Ectodermal cell (in vitro differentiated cells): Measurements from ENCODE around the gene TSHZ2.
"Not testable (repeated sequence)": the region's sequence is repeated elsewhere in the genome, so short reads cannot be mapped to it uniquely, and the experiment has no call there.

ENCODE experiments used
- H3K27ac ChIP-seq: 2 replicates; pipeline ENCODE4 v1.7.0; 2013; ENCODE audit warnings: mild to moderate bottlenecking, low read depth, low read length; ENCODE audit not compliant: insufficient read depth, poor library complexity, severe bottlenecking
- H3K27me3 ChIP-seq: 2 replicates; pipeline ENCODE4 v1.7.0; 2013; ENCODE audit warnings: mild to moderate bottlenecking, low read length; ENCODE audit not compliant: insufficient read depth, control insufficient read depth, poor library complexity, severe bottlenecking
- H3K36me3 ChIP-seq: one replicate; pipeline ENCODE4 v1.7.0; 2013; ENCODE audit warnings: low read length; ENCODE audit not compliant: control insufficient read depth, insufficient read depth
- H3K4me1 ChIP-seq: one replicate; pipeline ENCODE4 v1.7.0; 2013; ENCODE audit warnings: low read length; ENCODE audit not compliant: control insufficient read depth, insufficient read depth
- H3K4me3 ChIP-seq: 2 replicates; pipeline ENCODE4 v1.7.0; 2013; ENCODE audit warnings: low read depth, low read length, control low read depth; ENCODE audit not compliant: insufficient read depth
- H3K9me3 ChIP-seq: 2 replicates; pipeline ENCODE4 v1.7.0; 2013; ENCODE audit warnings: mild to moderate bottlenecking, low read length, moderate library complexity; ENCODE audit not compliant: control insufficient read depth
- WGBS, 2 experiments: methylation state at CpG; one replicate each; pipeline ENCODE4 v1.1.7; 2013; ENCODE audit warnings: missing lambda C conversion rate in 2 of 2; 5-methylcytosine and 5-hydroxymethylcytosine counted together

TSHZ2 gene

GRCh38 chr20:52962183-52962582 is 10.0 kb upstream of the TSHZ2 start:
- no peaks in the 10 kb centered on the region for H3K4me1 ChIP-seq
- no peak overlapping the region for H3K27ac ChIP-seq
- 91% methylated on average over 1 of the region's 1 CpG for WGBS, 2 experiments

GRCh38 chr20:52963131-52963530 is 9.0 kb upstream of the TSHZ2 start:
- WGBS, 2 experiments, result 91 to 92% methylated on average over 3 of the region's 3 CpGs
- Histone ChIP-seq H3K27ac (no peak overlapping the region), H3K4me3 (no peak overlapping the region), H3K4me1 (no peaks in the 10 kb centered on the region), H3K27me3 (no peaks in the 10 kb centered on the region), H3K36me3 (no peaks in the 10 kb centered on the region), H3K9me3 (no peaks in the 10 kb centered on the region)

More at GRCh38 chr20:52962183-52962582, 10.0 kb upstream of the TSHZ2 start:
- no peaks in the 10 kb centered on the region for H3K36me3 ChIP-seq
- H3K27me3 ChIP-seq, result no peaks in the 10 kb centered on the region
- H3K4me3 ChIP-seq, result no peak overlapping the region
- no peaks in the 10 kb centered on the region for H3K9me3 ChIP-seq

- no peaks in the 10 kb centered on the region for H3K27me3 ChIP-seq
- H3K27ac ChIP-seq, result no peak overlapping the region
- WGBS, 2 experiments, result 88 to 98% methylated on average over 6 of the region's 6 CpGs
Observed at GRCh38 chr20:52964131-52964530, 8.0 kb upstream of the TSHZ2 start.

GRCh38 chr20:52965380-52965779 is 6.8 kb upstream of the TSHZ2 start:
- WGBS, 2 experiments, result 89% methylated on average over 1 of the region's 1 CpG
- no peaks in the 10 kb centered on the region for H3K27me3 ChIP-seq
- no peak overlapping the region for H3K27ac ChIP-seq
- no peaks in the 10 kb centered on the region for H3K9me3 ChIP-seq
- no peaks in the 10 kb centered on the region for H3K4me1 ChIP-seq
- H3K4me3 ChIP-seq, result no peak overlapping the region
- H3K36me3 ChIP-seq, result no peaks in the 10 kb centered on the region

More at GRCh38 chr20:52964131-52964530, 8.0 kb upstream of the TSHZ2 start:
- Histone ChIP-seq H3K4me1 (no peaks in the 10 kb centered on the region), H3K36me3 (no peaks in the 10 kb centered on the region), H3K9me3 (no peaks in the 10 kb centered on the region), H3K4me3 (no peak overlapping the region)

- H3K36me3 ChIP-seq, result no peaks in the 10 kb centered on the region
- H3K27me3 ChIP-seq, result no peaks in the 10 kb centered on the region
- 92 to 98% methylated on average over 2 of the region's 2 CpGs for WGBS, 2 experiments
- no peak overlapping the region for H3K4me3 ChIP-seq
- H3K27ac ChIP-seq, result no peak overlapping the region
- H3K9me3 ChIP-seq, result no peaks in the 10 kb centered on the region
- no peaks in the 10 kb centered on the region for H3K4me1 ChIP-seq
Observed at GRCh38 chr20:52965819-52966218, 6.3 kb upstream of the TSHZ2 start.

GRCh38 chr20:52966543-52966942 is 5.6 kb upstream of the TSHZ2 start:
- not testable (repeated sequence) for H3K9me3 ChIP-seq, H3K4me3 ChIP-seq, H3K27me3 ChIP-seq

GRCh38 chr20:52971498-52972189 is 514 bp upstream of the TSHZ2 start:
- H3K9me3 ChIP-seq, result no peaks in the 10 kb centered on the region
- peaks cover 11% of the 10 kb centered on the region for H3K27me3 ChIP-seq
- no peaks in the 10 kb centered on the region for H3K36me3 ChIP-seq
- peaks cover 9% of the 10 kb centered on the region for H3K4me1 ChIP-seq
- no peak overlapping the region for H3K27ac ChIP-seq
- 8 to 10% methylated on average over 16 of the region's 16 CpGs for WGBS, 2 experiments
- H3K4me3 ChIP-seq, result peak overlapping the region; percentile 64

More at GRCh38 chr20:52966543-52966942, 5.6 kb upstream of the TSHZ2 start:
- H3K27ac ChIP-seq, H3K36me3 ChIP-seq, H3K4me1 ChIP-seq: not testable (repeated sequence)

- H3K4me3 ChIP-seq, result peak overlapping the region; percentile 64
- H3K27me3 ChIP-seq, result peaks cover 11% of the 10 kb centered on the region
- WGBS, 2 experiments, result 2 to 3% methylated on average over 39 of the region's 39 CpGs
- no peaks in the 10 kb centered on the region for H3K36me3 ChIP-seq
- peaks cover 19% of the 10 kb centered on the region for H3K4me1 ChIP-seq
- H3K27ac ChIP-seq, result no peak overlapping the region
- no peaks in the 10 kb centered on the region for H3K9me3 ChIP-seq
Observed at GRCh38 chr20:52972965-52973819, 1.0 kb downstream of the TSHZ2 start.

- Histone ChIP-seq H3K4me1 (peaks cover 20% of the 10 kb centered on the region), H3K4me3 (peak overlapping the region; percentile 64), H3K27ac (no peak overlapping the region), H3K36me3 (no peaks in the 10 kb centered on the region), H3K27me3 (peaks cover 11% of the 10 kb centered on the region), H3K9me3 (no peaks in the 10 kb centered on the region)
- 86% methylated on average over 4 to 5 of the region's 5 CpGs for WGBS, 2 experiments
Observed at GRCh38 chr20:52974179-52974594, 2.0 kb downstream of the TSHZ2 start.

- Histone ChIP-seq H3K27me3 (peaks cover 11% of the 10 kb centered on the region), H3K36me3 (no peaks in the 10 kb centered on the region), H3K4me3 (no peak overlapping the region), H3K4me1 (peaks cover 20% of the 10 kb centered on the region), H3K27ac (no peak overlapping the region), H3K9me3 (no peaks in the 10 kb centered on the region)
- 93 to 96% methylated on average over 10 to 11 of the region's 11 CpGs for WGBS, 2 experiments
Observed at GRCh38 chr20:52975029-52975732, 3.0 kb downstream of the TSHZ2 start.
